Brain microvascular endothelial cell (primary cell): ENCODE data around the gene TMEM135.

Experiments used
- DNase-seq: peaks from one replicate; pipeline ENCODE4 v3.0.0-alpha.2; 2020
- H3K27ac ChIP-seq: fragments of 250-450 bp; sonication (Bioruptor Pico); 2 replicates; pipeline ENCODE4 v1.5.1; 2020; ENCODE audit warnings: mild to moderate bottlenecking, moderate library complexity
- H3K27me3 ChIP-seq: fragments of 250-450 bp; sonication (Bioruptor Pico); replicated peaks from 2 replicates; pipeline ENCODE4 v1.5.1; 2020; ENCODE audit warnings: mild to moderate bottlenecking
- H3K36me3 ChIP-seq: fragments of 250-450 bp; sonication (Bioruptor Pico); replicated peaks from 2 replicates; pipeline ENCODE4 v1.5.1; 2020; ENCODE audit warnings: mild to moderate bottlenecking
- H3K4me3 ChIP-seq: 2 replicates; pipeline ENCODE4 v1.5.1; 2011; ENCODE audit warnings: low read depth, mild to moderate bottlenecking, control low read depth, low read length, moderate library complexity
- in situ Hi-C: cut with HindIII; loops from 2 replicates; pipeline ENCODE4 v1.10.0; 2017; ENCODE audit warnings: low sequenced_read_pairs, low pct_ligation_motif_present
- TF ChIP-seq, protein P1 (sequence below): IDR thresholded peaks from 2 replicates; pipeline ENCODE4 v1.5.1; 2011; ENCODE audit warnings: low read depth, mild to moderate bottlenecking, moderate library complexity, low read length, control low read depth, inconsistent platforms; ENCODE audit errors: missing control alignments

Gene TMEM135

DNA sequence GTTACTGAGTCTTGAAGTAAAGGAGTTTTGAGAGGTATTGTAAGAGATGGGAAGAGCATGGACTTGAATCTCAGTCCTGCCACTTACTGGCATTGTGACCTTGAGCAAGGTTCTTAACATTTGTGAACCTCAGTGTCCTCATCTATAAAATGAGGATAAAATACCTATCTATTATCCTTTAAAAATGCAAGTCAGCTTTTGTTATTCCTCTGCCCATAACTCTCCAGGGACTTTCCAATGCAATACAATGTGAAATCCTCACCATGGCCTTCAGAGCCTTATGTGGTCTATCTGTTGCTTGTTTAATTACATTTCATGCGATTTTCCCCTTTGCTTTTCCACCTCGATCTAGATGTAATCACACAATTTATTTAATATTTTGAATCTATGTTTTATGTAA, 9.1 kb downstream of the TMEM135 start:
- Histone ChIP-seq H3K4me3 (no peak overlapping the region), H3K36me3 (peaks cover 4% of the 10 kb centered on the region), H3K27ac (no peak overlapping the region), H3K27me3 (no peaks in the 10 kb centered on the region)
- DNase-seq, result no peak
- TF ChIP-seq, protein P1, sequence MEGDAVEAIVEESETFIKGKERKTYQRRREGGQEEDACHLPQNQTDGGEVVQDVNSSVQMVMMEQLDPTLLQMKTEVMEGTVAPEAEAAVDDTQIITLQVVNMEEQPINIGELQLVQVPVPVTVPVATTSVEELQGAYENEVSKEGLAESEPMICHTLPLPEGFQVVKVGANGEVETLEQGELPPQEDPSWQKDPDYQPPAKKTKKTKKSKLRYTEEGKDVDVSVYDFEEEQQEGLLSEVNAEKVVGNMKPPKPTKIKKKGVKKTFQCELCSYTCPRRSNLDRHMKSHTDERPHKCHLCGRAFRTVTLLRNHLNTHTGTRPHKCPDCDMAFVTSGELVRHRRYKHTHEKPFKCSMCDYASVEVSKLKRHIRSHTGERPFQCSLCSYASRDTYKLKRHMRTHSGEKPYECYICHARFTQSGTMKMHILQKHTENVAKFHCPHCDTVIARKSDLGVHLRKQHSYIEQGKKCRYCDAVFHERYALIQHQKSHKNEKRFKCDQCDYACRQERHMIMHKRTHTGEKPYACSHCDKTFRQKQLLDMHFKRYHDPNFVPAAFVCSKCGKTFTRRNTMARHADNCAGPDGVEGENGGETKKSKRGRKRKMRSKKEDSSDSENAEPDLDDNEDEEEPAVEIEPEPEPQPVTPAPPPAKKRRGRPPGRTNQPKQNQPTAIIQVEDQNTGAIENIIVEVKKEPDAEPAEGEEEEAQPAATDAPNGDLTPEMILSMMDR, result no peak
- in situ Hi-C loops, result no loop called here

DNA sequence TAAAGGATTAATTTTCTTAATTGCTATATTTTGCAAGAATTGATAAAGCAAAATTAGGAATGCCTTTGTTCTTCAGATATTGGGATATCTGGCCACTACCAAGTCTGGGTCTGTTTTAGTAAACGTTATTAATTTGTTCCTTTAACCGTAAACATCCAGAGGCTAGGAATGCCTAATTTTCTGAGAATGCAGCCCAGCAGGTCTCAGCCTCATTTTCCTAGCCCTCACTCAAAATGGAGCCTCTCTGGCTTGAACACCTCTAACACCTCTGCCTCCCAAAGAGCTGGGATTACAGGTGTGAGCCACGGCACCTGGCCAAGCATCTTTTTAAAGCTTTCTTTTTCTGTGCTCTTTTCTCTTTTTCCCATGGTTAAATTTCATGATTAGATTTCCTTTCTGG, 18.4 kb downstream of the TMEM135 start:
- Histone ChIP-seq H3K27ac (no peak overlapping the region), H3K27me3 (no peaks in the 10 kb centered on the region), H3K4me3 (no peak overlapping the region), H3K36me3 (no peaks in the 10 kb centered on the region)
- no peak for DNase-seq
- TF ChIP-seq, protein P1, result no peak
- in situ Hi-C loops, result no loop called here

DNA sequence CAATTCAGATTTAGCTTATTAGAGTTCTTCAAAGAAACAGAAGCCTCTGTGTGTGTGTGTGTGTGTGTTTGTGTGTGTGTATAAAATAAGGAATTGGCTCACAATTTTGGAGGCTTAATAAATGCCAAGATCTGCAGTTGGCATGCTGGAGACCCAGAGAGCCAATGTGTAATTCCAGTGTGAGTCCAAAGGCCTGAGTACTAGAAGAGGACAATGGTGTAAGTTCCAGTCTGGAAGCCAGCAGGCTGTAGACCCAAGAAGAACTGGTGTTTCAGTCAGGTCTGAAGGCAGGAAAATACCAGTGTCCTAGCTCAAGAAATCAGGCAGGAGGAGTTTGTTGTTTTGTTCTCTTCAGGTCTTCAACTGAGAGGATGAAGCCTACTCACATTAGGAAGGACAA, 20.0 kb downstream of the TMEM135 start:
- H3K27me3 ChIP-seq, result no peaks in the 10 kb centered on the region
- H3K4me3 ChIP-seq, result no peak overlapping the region
- no peak for DNase-seq
- H3K27ac ChIP-seq, result no peak overlapping the region
- no peaks in the 10 kb centered on the region for H3K36me3 ChIP-seq
- TF ChIP-seq, protein P1, result no peak
- in situ Hi-C loops, result no loop called here

DNA sequence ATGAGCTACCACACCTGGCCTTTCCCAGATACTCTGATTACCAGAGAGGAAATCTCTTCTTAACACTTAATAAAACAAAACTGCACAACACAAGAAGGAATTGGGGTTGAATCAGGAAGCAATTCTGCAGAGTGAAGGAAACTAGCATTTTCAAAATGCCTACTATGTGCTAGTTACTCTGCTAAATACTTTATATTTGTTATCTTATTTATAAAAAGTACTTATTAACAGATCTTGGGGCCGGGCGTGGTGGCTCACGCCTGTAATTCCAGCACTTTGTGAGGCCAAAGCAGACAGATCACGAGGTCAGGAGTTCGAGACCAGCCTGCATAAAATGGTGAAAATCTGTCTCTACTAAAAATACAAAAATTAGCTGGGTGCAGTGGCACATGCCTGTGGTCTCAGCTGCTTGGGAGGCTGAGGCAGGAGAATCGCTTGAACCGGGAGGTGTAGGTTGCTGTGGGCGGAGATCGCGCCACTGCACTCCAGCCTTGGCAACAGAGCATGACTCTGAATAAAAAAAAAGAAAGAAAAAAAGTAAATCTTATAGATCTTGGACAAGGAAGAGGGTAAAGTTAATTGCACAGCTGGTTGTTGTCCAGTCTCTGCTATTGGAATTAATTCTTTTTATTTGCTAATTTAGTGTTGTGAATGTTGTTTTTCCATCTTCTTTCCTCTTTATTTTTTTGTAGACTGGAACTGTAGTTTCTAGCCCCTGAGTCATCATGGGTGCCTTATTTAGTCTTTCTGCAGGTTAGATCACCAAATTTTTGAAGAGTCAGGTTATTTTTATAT, 22.1 kb downstream of the TMEM135 start:
- Histone ChIP-seq H3K4me3 (no peak overlapping the region), H3K27me3 (no peaks in the 10 kb centered on the region), H3K27ac (no peak overlapping the region), H3K36me3 (no peaks in the 10 kb centered on the region)
- TF ChIP-seq, protein P1, result no peak
- in situ Hi-C loops, result no loop called here
- DNase-seq, result no peak

DNA sequence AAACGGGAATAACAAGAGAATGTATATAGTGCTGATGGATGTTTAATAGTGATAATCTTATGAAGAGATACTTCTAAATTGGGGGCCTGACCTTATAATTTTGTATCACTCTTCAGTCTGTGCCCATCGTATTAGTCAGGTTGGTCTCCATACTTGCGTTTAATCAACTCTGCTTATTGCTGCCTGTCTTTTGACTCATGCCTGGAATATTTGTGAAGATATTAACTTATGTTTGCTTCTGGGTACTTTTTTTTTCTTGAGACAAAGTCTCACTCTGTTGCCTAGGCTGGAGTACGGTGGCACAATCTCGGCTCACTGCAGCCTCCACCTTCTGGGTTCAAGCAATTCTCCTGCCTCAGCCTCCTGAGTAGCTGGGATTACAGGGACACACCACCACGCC, 24.0 kb downstream of the TMEM135 start:
- in situ Hi-C loops, result no loop called here
- DNase-seq, result no peak
- TF ChIP-seq, protein P1, result no peak
- Histone ChIP-seq H3K27ac (no peak overlapping the region), H3K36me3 (no peaks in the 10 kb centered on the region), H3K4me3 (no peak overlapping the region), H3K27me3 (no peaks in the 10 kb centered on the region)

DNA sequence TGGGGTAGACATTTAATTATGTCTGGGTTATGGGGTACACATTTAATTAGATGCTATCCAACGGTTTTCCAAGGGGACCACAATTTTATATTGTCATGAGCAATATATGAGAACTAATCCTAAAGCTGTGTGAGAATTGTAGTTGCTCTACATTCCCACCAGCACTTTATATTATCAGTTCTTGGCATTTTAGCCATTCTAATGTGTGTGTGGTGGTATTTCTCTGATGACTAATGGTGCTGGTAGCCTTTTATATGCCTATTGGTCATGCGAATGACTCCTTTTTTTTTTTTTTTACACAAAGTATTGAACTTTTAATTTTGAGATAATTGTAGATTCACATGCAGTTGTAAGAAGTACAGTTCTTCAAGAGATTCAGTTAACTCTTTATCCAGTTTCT, 26.2 kb downstream of the TMEM135 start:
- no peak overlapping the region for H3K27ac ChIP-seq
- TF ChIP-seq, protein P1, result no peak
- in situ Hi-C loops, result no loop called here
- H3K27me3 ChIP-seq, result no peaks in the 10 kb centered on the region
- DNase-seq, result peak; percentile 29
- H3K4me3 ChIP-seq, result no peak overlapping the region
- no peaks in the 10 kb centered on the region for H3K36me3 ChIP-seq
